GM12801 (cell line): ENCODE measurements around the gene CACNA1C.

Experiments
- TF ChIP-seq, protein P1 (sequence below): IDR thresholded peaks from one replicate; pipeline ENCODE4 v1.5.1; 2011; ENCODE audit warnings: control low read depth; ENCODE audit not compliant: insufficient read length; ENCODE audit errors: extremely low read depth

The CACNA1C gene

DNA sequence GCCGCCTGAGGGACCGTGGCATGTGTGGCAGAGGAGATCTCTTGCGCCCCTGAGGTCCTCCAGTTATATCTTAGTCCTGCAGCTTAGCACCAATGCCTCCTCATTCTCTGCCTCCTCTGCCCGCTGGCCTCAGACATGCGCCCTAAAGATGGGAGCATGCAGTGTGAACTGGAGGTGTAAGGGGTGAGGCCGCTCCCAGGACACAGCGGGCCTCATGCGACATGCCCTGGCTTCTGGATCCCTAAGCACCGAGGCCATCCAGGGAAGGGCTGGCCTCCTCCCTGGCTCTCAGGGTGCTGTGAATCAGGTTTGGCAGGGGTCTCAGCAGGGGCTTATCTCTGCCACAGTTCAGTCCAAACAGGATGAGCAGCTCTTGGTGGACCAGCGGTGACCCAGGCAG lies 86.9 kb downstream of the CACNA1C start:
- TF ChIP-seq, protein P1, sequence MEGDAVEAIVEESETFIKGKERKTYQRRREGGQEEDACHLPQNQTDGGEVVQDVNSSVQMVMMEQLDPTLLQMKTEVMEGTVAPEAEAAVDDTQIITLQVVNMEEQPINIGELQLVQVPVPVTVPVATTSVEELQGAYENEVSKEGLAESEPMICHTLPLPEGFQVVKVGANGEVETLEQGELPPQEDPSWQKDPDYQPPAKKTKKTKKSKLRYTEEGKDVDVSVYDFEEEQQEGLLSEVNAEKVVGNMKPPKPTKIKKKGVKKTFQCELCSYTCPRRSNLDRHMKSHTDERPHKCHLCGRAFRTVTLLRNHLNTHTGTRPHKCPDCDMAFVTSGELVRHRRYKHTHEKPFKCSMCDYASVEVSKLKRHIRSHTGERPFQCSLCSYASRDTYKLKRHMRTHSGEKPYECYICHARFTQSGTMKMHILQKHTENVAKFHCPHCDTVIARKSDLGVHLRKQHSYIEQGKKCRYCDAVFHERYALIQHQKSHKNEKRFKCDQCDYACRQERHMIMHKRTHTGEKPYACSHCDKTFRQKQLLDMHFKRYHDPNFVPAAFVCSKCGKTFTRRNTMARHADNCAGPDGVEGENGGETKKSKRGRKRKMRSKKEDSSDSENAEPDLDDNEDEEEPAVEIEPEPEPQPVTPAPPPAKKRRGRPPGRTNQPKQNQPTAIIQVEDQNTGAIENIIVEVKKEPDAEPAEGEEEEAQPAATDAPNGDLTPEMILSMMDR = no peak

DNA sequence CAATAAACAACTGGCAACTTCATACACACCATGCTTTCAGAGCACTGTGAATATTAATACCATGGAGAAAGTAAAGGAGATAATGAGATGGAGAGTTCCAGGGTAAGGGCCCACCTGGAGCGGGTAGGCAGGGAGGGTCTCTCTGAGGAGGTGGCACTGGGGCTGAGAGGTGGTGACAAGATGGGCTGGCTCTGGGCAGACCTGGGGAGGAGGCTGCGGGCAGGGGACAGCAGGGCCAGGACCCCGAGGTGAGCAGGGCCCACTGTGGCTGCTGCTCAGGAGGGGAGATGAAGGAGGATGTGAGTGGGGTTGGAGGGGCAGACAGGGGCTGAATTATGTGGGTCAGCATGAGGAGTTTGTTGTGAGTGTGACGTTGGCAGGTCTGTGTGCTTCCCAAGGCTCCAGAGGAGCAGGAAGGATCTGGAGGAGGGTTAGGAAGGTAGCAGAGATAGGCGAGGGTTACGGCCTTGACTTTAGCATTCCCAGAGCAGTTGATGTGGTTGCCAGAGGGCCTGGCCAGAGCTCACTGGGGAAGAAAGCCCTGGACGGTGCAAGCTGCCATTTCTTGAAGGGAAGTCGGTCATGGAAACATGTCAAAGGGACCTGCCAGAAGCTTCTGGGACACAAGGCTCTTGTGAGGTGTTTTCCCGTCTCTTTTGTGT lies 88.2 kb downstream of the CACNA1C start:
- TF ChIP-seq, protein P1 = no peak

DNA sequence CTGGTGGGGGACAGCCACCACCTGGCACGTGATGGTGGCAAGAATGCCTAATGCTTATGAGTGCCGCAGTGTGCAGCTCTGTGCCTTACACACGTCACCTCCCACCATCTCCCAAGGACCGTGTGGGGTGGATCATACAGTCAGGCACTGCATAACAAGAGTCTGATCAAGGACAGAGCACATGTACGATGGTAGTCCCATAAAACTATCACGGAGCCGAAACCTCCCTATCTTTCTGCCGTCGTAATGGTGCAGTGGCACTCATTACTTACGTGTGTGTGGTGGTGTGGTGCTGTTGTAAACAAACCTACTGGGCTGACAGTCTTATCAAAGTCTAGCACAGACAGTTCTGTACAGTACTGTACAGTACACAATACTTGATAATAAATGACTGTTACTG lies 89.3 kb downstream of the CACNA1C start:
- TF ChIP-seq, protein P1 = no peak

DNA sequence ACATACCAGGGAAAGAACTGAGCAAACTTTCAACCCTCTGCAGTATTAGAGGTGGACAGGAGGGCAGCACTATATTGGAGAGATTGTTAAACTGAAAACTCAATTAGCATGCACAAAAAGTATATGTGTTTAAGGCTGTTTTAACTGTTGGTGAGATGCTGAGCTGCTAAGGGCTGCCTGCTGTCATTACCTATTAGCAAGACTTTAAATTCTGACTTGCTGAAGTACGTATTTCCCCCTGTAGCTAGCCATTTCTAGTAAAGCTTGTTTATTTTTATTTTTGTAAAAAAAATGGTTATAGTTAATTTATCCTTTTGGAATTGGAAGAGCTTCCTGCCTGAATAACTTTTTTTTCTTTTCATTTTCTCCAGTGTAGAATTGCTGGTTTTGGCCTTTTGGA lies 92.2 kb downstream of the CACNA1C start:
- TF ChIP-seq, protein P1 = no peak

DNA sequence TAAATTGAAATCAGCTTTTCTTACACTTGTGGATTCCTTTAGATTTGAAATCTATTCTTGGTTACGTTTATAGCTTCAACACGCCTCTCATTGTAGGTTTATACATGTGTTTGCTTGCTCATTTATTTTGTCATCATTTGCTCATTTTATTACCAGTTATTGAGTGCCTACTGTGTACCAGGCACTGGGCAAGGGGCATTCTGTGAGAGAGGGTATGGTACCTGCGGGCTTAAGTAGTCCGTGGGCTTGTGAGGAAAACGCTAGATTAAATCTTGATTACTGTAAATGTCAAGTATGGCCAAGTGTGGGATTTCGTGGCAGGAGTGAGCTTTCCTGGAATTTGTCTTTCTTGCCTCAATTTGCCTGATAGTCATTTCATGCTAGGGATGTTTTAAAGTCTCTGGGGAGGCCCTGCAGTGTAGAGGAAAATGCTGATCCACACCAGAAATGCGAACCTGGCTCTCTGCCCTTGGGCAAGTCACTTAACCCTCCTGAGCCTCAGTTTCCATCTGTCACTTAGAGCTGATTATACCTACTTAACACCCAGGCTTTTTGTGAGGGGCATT lies 92.7 kb downstream of the CACNA1C start:
- TF ChIP-seq, protein P1 = no peak

DNA sequence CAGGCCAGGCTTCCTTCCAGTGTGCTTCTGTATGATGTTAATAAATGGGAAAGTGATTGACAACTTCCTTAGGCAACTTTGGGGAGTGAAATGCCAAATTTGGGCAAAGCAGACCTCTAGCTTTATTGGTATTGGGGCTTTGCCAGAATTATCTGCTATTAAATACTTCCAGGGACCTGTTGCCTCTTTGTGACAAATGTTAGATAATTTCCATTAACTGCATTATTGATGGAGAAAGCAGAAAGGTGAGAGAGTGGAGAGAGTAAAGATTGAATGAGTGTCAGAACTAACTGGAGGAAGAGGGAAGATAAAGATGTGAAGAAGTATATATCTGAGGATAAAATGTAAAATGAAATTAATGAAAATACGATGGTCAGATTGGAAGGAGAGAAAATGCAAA lies 94.5 kb downstream of the CACNA1C start:
- TF ChIP-seq, protein P1 = no peak

DNA sequence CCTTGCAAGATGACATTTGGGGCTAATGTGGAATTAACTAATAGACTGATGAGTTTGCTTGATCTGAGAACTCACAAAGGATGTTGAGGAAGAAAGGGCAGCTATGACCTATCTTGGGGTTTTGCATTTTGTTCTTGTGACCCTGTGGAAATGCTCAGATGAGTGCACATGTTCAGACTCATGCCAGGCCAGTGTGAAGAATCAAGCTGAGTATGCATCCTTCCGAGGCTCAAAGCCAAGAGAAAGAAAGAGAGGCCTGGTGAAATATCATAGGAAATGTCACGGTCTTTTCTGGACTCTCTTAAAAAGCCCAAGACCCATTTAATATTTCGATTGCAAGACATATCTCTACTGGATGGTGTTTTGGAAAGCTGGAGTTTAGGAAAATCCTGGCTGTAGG lies 96.3 kb downstream of the CACNA1C start:
- TF ChIP-seq, protein P1 = no peak
